ENCODE data around the gene ABHD8. TPM values are rescaled to one million over a fixed set of nuclear protein-coding genes. Genes with fewer than 3 reads are reported as not detected.

ABHD8 gene
- total and polyA plus RNA-seq, 3 donors from 2014 or later: 27.1 to 70.7 (median 49.1) TPM

DNA sequence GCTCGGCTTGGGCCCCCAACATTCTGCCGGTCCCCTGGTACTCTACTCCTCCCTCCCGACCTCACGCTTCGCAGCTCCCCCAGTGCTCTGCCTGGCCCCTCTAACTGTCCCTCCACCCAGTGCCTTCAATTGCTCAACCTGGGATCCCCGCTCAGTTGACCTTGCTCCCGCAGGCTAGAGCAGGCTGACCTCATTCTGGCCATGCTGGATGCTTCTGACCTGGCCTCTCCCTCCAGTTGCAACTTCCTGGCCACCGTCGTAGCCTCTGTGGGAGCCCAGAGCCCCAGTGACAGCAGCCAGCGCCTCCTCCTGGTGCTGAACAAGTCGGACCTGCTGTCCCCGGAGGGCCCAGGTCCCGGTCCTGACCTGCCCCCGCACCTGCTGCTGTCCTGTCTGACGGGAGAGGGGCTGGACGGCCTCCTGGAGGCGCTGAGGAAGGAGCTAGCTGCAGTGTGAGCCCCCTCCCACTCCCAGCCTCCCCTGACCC lies 37.7 kb upstream of the ABHD8 start:
- WGBS, 2 donors: 52 to 74% methylated on average over 6 to 17 of the region's 17 CpGs
- no peaks in the 10 kb centered on the region for H3K36me3 ChIP-seq (ENCODE audit: low read depth, missing control alignments)
- intact Hi-C loops (cut with DNase I; ENCODE audit: low total_unique reads): no loop called here

DNA sequence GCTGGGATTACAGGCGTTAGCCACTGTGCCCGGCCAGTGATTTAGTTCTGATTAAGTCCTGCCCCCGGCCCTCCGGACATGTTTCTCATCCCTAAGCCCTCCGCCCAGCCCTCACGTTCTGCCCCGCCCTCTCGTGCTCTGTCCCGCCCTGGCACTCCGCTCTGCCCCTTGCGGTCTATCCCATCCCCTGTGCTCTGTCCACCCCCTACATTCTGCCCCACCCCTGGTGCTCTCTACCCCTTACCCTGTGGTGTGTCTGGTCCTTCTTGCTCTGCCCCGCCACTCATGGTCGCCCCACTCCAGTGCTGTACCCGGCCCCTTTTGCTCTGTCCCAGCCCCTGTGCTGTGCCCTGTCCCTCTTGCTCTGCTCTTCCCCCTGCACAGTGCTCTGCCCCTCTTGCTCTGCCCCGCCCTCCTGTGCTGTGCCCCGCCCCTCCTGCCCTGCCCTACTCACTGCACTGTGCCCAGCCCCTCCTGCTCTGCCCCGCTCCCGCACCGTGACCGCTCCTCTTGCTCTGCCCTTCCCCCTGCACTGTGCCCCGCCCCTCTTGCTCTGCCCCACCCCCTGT lies 37.2 kb upstream of the ABHD8 start:
- peaks cover 14% of the 10 kb centered on the region for H3K4me1 ChIP-seq
- H3K9me3 ChIP-seq: no peaks in the 10 kb centered on the region
- TF ChIP-seq, protein P1, sequence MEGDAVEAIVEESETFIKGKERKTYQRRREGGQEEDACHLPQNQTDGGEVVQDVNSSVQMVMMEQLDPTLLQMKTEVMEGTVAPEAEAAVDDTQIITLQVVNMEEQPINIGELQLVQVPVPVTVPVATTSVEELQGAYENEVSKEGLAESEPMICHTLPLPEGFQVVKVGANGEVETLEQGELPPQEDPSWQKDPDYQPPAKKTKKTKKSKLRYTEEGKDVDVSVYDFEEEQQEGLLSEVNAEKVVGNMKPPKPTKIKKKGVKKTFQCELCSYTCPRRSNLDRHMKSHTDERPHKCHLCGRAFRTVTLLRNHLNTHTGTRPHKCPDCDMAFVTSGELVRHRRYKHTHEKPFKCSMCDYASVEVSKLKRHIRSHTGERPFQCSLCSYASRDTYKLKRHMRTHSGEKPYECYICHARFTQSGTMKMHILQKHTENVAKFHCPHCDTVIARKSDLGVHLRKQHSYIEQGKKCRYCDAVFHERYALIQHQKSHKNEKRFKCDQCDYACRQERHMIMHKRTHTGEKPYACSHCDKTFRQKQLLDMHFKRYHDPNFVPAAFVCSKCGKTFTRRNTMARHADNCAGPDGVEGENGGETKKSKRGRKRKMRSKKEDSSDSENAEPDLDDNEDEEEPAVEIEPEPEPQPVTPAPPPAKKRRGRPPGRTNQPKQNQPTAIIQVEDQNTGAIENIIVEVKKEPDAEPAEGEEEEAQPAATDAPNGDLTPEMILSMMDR (IDR thresholded peaks at IDR 0.05): no peak
- no peak for TF ChIP-seq POLR2A (IDR thresholded peaks at IDR 0.05)
- DNase-seq: no peak
- WGBS, 2 donors: 52 to 61% methylated on average over 21 of the region's 21 CpGs
- H3K36me3 ChIP-seq (ENCODE audit: low read depth, missing control alignments): no peaks in the 10 kb centered on the region
- intact Hi-C loops (cut with DNase I; ENCODE audit: low total_unique reads): no loop called here
- no peak overlapping the region for H3K4me3 ChIP-seq
- no peaks in the 10 kb centered on the region for H3K27me3 ChIP-seq
- H3K27ac ChIP-seq: no peak overlapping the region

More for the DNA sequence above, 37.7 kb upstream of the ABHD8 start:
- Histone ChIP-seq H3K27ac (no peak overlapping the region), H3K9me3 (no peaks in the 10 kb centered on the region), H3K27me3 (no peaks in the 10 kb centered on the region), H3K4me3 (no peak overlapping the region), H3K4me1 (peaks cover 14% of the 10 kb centered on the region)
- DNase-seq: no peak
- TF ChIP-seq, protein P1 (IDR thresholded peaks at IDR 0.05): no peak
- no peak for TF ChIP-seq POLR2A (IDR thresholded peaks at IDR 0.05)

DNA sequence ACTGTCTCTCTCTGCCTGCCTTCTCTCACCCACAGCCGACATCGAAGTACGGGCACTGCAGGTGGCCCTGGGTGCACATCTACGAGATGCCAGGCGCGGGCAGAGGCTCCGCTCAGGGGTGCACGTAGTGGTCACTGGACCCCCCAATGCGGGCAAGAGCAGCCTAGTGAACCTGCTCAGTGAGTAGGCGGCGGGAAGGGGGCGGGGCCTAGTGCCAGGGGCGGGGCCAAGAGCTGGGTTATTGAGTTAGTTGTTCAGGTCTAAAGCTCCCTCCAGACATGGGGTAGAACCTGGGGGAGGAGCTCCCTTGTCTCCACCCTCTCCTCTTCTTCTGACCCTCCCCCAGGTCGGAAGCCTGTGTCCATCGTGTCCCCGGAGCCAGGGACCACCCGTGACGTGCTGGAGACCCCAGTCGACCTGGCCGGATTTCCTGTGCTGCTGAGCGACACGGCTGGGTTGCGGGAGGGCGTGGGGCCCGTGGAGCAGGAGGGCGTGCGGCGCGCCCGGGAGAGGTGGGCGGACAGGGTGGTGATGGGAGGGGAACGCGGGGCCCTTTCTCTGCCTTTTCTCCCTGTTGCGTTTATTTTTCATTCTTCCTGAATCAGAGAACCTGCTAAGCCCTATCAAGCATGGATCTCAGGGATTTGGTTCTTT lies 36.0 kb upstream of the ABHD8 start:
- 56 to 69% methylated on average over 21 to 34 of the region's 34 CpGs for WGBS, 2 donors
- no peak for TF ChIP-seq POLR2A (IDR thresholded peaks at IDR 0.05)
- TF ChIP-seq, protein P1 (IDR thresholded peaks at IDR 0.05): no peak
- no peak for DNase-seq
- Histone ChIP-seq H3K36me3 (ENCODE audit: low read depth, missing control alignments) (no peaks in the 10 kb centered on the region), H3K9me3 (no peaks in the 10 kb centered on the region), H3K27ac (no peak overlapping the region), H3K4me3 (no peak overlapping the region), H3K27me3 (no peaks in the 10 kb centered on the region), H3K4me1 (peaks cover 19% of the 10 kb centered on the region)
- intact Hi-C loops (cut with DNase I; ENCODE audit: low total_unique reads): no loop called here

DNA sequence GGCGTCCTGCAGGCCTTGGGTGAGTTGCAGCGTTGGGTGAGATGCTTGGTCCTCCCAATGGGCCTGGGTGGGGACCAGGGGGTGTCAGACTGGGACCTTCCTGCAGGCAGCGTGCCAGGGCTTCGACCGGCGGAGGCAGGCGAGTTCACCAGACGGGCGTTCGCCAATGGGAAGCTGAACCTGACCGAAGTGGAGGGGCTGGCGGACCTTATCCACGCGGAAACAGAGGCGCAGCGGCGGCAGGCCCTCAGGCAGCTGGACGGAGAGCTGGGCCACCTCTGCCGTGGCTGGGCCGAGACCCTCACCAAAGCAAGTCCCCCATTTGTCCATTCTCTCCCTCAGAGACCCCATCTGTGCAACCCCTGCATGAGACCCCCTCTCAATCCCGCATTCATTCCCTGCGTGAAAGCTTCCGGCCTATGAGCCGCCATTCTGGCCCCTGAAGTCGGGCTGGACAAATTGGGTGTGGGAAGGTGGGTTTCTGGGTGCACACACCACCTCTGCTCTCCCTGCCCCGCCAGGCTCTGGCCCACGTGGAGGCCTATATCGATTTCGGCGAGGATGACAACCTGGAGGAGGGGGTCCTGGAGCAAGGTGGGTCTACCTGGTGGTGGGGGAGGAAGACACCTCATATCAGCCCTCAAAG lies 35.3 kb upstream of the ABHD8 start:
- Histone ChIP-seq H3K4me3 (peak overlapping the region in 1 of 2 donors; percentile 72), H3K9me3 (no peaks in the 10 kb centered on the region), H3K27me3 (no peaks in the 10 kb centered on the region), H3K27ac (no peak overlapping the region), H3K4me1 (peaks cover 22% of the 10 kb centered on the region), H3K36me3 (ENCODE audit: low read depth, missing control alignments) (no peaks in the 10 kb centered on the region)
- 70 to 71% methylated on average over 20 to 30 of the region's 30 CpGs for WGBS, 2 donors
- no peak for TF ChIP-seq POLR2A (IDR thresholded peaks at IDR 0.05)
- TF ChIP-seq, protein P1 (IDR thresholded peaks at IDR 0.05): no peak
- intact Hi-C loops (cut with DNase I; ENCODE audit: low total_unique reads): no loop called here
- DNase-seq: no peak

Measured in testis (tissue), 3 donors.